ENCODE results near the gene PSTPIP1. TPM values are rescaled to one million over a fixed set of nuclear protein-coding genes. Genes with fewer than 3 reads are reported as not detected.

Gene PSTPIP1
- total RNA-seq, 1 donor from 2014 or later, result 42.7 TPM

DNA sequence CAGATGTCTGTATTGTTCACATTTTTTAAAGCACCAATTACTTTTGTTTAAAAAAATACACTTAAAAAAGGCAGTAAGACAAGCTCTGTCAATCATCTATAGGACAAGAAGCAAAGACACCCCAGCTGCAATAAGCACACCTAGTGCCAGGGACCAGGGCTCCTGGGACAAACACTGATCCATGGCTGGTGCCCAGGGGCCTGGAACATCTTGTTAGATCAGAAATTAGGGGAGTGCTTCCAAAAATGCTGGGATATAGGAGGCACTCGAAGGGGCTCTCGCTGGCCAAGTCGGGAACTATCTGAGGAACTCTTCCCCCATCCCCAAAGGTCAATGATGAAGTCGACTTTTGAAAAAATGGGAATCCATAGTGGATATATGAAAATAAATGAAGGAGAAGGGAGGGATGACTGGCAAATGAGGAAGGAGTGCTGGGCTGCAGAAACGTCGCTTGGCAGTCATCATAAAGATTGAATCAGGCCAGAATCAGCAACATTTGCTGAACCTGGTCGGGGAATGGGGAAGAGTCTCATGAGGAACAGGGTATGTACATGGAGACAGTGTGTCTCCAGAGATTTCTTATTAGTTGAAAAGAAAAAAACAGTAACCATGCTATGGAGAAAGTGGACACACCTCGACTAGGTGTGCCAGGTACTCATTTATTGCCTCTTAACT is 47.5 kb downstream of the PSTPIP1 start:
- Mint-ChIP-seq H3K4me1 (peaks cover 35% of the 10 kb centered on the region), H3K27me3 (no peaks in the 10 kb centered on the region), H3K27ac (no peak overlapping the region), H3K36me3 (ENCODE audit: low read depth) (peaks cover 80% of the 10 kb centered on the region), H3K9me3 (no peaks in the 10 kb centered on the region), H3K4me3 (no peak overlapping the region)
- DNase-seq (no peak), ATAC-seq (ENCODE audit: low read depth) (no peak)
- CTCF ChIA-PET, result no interaction called here
- POLR2A ChIA-PET, result no interaction called here
- TF ChIP-seq, protein P1, sequence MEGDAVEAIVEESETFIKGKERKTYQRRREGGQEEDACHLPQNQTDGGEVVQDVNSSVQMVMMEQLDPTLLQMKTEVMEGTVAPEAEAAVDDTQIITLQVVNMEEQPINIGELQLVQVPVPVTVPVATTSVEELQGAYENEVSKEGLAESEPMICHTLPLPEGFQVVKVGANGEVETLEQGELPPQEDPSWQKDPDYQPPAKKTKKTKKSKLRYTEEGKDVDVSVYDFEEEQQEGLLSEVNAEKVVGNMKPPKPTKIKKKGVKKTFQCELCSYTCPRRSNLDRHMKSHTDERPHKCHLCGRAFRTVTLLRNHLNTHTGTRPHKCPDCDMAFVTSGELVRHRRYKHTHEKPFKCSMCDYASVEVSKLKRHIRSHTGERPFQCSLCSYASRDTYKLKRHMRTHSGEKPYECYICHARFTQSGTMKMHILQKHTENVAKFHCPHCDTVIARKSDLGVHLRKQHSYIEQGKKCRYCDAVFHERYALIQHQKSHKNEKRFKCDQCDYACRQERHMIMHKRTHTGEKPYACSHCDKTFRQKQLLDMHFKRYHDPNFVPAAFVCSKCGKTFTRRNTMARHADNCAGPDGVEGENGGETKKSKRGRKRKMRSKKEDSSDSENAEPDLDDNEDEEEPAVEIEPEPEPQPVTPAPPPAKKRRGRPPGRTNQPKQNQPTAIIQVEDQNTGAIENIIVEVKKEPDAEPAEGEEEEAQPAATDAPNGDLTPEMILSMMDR (IDR thresholded peaks at IDR 0.05), result no peak
- intact Hi-C loops (cut with micrococcal nuclease), result no loop called here

DNA sequence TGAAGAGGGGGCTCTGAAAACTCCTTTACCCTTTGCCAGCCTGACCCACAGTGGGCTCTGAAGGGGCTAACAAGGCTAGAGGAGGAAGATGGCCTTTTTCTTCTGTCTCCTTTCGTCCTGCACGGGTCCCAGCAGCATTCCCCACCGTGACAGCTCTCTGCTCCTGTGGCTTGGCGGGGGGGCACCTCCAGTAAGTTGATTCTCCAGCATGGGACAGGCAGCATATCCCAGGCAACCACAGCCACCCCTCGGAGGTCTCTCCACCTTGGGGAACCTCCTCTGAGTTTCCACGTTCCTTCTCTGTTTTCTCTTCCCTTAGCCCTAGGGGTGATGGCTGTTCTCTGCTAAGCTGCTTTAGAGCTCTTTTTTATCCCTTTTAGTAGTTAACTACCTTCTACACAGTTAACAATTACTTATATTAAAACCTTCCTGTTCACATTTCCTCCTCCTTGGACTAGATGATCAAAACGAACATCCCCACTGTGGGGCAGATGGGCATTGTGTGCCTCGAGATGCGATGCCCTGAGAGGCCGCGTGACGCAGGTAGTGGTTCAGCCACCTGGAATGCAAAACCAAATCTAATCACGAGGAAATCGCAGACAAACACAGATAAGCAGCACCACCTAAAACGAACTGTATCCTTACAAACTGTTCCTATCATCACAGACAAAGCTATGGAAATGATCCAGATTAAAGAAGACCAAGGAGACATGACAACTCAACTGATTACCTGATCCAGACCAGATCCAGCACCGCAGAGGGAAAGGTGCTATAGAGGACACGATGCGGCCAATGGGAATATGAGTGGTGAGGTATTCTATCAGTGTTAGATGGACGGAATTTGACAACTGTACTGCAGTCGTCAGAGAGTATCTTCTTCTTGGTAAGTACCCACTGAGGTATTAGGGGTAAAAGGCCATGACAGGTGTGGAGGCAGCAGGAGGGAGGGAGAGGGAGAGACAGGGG is 48.3 kb downstream of the PSTPIP1 start:
- Mint-ChIP-seq H3K36me3 (ENCODE audit: low read depth) (peaks cover 84% of the 10 kb centered on the region), H3K4me1 (peaks cover 35% of the 10 kb centered on the region), H3K4me3 (no peak overlapping the region), H3K9me3 (no peaks in the 10 kb centered on the region), H3K27ac (peak overlapping the region; percentile 56), H3K27me3 (no peaks in the 10 kb centered on the region)
- intact Hi-C loops (cut with micrococcal nuclease), result no loop called here
- ATAC-seq (ENCODE audit: low read depth) (no peak), DNase-seq (no peak)
- TF ChIP-seq, protein P1 (IDR thresholded peaks at IDR 0.05), result no peak
- ChIA-PET POLR2A (no interaction called here), CTCF (no interaction called here)

DNA sequence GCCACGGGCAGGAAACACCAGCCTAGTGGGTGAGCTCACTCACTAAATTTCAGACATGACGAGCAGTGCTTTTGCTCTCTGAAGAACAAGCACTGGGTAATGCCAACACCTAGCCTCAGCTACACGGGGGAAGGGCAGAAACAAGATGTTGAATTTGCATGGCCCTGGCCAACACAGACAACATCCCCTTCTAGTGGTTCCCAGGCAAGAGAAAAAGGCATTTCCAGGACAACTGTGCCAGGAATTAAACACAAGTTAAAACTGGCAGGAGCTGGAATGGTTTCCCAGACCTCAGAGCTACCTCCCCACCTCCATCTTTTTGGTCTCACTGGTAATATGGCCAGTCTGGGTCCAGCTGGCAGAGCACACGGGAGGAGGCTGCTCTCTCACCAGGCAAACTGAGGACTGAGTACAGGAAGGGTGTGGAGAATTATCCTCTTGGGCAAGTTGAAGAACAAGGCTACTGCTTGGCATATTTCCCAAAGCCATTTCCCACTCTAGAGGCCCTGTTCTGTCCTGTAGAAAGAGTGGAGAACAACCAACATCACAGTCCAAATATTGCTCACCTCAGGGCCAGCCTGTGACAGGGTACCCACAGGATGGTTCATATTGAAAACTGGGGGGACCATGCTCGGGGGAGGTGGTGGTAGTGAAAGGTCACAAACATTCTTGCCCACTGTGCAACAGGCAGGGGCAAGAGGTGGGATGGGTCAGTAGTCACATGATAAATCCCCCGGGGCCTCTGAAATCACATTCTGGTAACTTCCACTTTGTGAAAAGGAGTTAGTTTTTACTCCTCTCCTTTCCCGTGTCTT is 49.5 kb downstream of the PSTPIP1 start:
- intact Hi-C loops (cut with micrococcal nuclease), result no loop called here
- ATAC-seq (ENCODE audit: low read depth), result no peak
- Mint-ChIP-seq H3K27me3 (no peaks in the 10 kb centered on the region), H3K27ac (peak overlapping the region; percentile 75), H3K36me3 (ENCODE audit: low read depth) (peaks cover 87% of the 10 kb centered on the region), H3K4me1 (peaks cover 32% of the 10 kb centered on the region), H3K9me3 (no peaks in the 10 kb centered on the region), H3K4me3 (no peak overlapping the region)
- no peak for DNase-seq
- TF ChIP-seq, protein P1 (IDR thresholded peaks at IDR 0.05), result no peak
- POLR2A ChIA-PET, result interaction anchor here (0.6 kb wide), 1 partner anchor 50 kb away, joined by 4 read pairs; no protein-coding TSS in a partner anchor
- CTCF ChIA-PET, result no interaction called here

DNA sequence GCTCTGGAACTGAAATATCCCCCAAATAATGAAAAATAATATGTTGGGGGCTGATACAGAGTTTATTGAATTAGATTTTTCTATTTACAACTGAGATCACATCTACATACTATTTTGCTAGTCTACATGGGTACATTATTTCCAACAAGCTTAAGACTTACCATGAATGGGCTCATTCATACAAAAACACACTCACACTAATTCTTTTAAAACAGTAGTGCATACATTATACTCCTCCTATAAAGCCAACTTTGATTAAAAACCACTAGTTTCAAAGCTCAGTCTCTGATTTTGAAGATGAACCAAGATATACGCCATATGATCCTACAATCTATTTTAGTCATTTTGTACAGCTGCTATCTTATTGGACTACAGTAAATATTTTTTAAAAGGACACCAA is 51.1 kb downstream of the PSTPIP1 start:
- ChIA-PET CTCF (interaction anchor here (1.4 kb wide), 1 partner anchor 11 kb away, joined by 6 read pairs; no protein-coding TSS in a partner anchor), POLR2A (interaction anchor here (1.0 to 1.6 kb wide), 2 partner anchors 12 to 25 kb away, joined by 3 read pairs; no protein-coding TSS in a partner anchor)
- intact Hi-C loops (cut with micrococcal nuclease), result no loop called here
- no peaks in the 10 kb centered on the region for H3K27me3 Mint-ChIP-seq
- no peak overlapping the region for H3K4me3 Mint-ChIP-seq
- no peak overlapping the region for H3K27ac Mint-ChIP-seq
- ATAC-seq (ENCODE audit: low read depth) (no peak), DNase-seq (no peak)
- peaks cover 88% of the 10 kb centered on the region for H3K36me3 Mint-ChIP-seq (ENCODE audit: low read depth)
- H3K4me1 Mint-ChIP-seq, result peaks cover 27% of the 10 kb centered on the region
- H3K9me3 Mint-ChIP-seq, result no peaks in the 10 kb centered on the region
- TF ChIP-seq, protein P1 (IDR thresholded peaks at IDR 0.05), result no peak
